ENCODE measurements around the gene EYS. TPM values are rescaled to one million over a fixed set of nuclear protein-coding genes. Genes with fewer than 3 reads are reported as not detected.

Gene EYS
- total and polyA plus RNA-seq, 9 of the 15 experiments (the other 6 are each of a cell fraction or from before 2014, with no cell fraction given): 0.03 to 0.36 (median 0.10) TPM; not detected in 2

- BruUV-seq (replicated peaks): no TSS peak
- DNase-seq (ENCODE audit: extremely low read depth in 1 of 4, low spot score in 3 of 4) (no peak), ATAC-seq (no peak), FAIRE-seq (no peak)
- H3K9me1 ChIP-seq (ENCODE audit: control insufficient read depth, insufficient read depth, low read length): no peaks in the 10 kb centered on the region
- H3K9me3 ChIP-seq (replicated peaks; ENCODE audit: control insufficient read depth, insufficient read depth, low read depth, low read length): no peaks in the 10 kb centered on the region
- POLR2A ChIA-PET: no interaction called here
- H3K4me2 ChIP-seq (ENCODE audit: insufficient read depth, low read length): no peak overlapping the region
- in situ Hi-C loops (cut with MboI): no loop called here
- no peak overlapping the region for H3K27ac ChIP-seq (ENCODE audit: extremely low read depth, low read depth, low read length)
- intact Hi-C loops (cut with micrococcal nuclease): no loop called here
- no peak overlapping the region for H2AFZ ChIP-seq (ENCODE audit: low read depth, low read length)
- no peaks in the 10 kb centered on the region for H4K20me1 ChIP-seq (replicated peaks; ENCODE audit: control insufficient read depth, insufficient read depth, low read length)
- CTCF ChIA-PET (ENCODE audit: low intra/inter-chr PET ratio): no interaction called here
- H3K36me3 ChIP-seq (ENCODE audit: control insufficient read depth, insufficient read depth, low read length): no peaks in the 10 kb centered on the region
- H3K4me1 ChIP-seq (replicated peaks in 1 of 2; ENCODE audit: control insufficient read depth in 2 of 2, insufficient read depth in 2 of 2, low read length in 2 of 2): no peaks in the 10 kb centered on the region
- TF ChIP-seq TAF9B (IDR thresholded peaks at IDR 0.05; ENCODE audit: partially characterized antibody) (no peak), HDGF (IDR thresholded peaks at IDR 0.05) (no peak), FOXP1 (CRISPR knock-in tag; IDR thresholded peaks at IDR 0.05) (no peak), MEIS2 (IDR thresholded peaks at IDR 0.05; ENCODE audit: partially characterized antibody) (no peak), SRF (CRISPR knock-in tag; IDR thresholded peaks at IDR 0.05) (no peak), HOXB6 (CRISPR knock-in tag; IDR thresholded peaks at IDR 0.05; ENCODE audit: borderline replicate concordance) (no peak), MTF1 (CRISPR knock-in tag; IDR thresholded peaks at IDR 0.05; ENCODE audit: borderline replicate concordance) (no peak), NFE2L1 (tag; IDR thresholded peaks at IDR 0.05; ENCODE audit: borderline replicate concordance, low read depth) (no peak), ELF1 (tag; IDR thresholded peaks at IDR 0.05) (no peak)
- no peak overlapping the region for H3K4me3 ChIP-seq
- WGBS (ENCODE audit: insufficient coverage, low coverage, missing lambda C conversion rate): 3% methylated on average over 2 of the region's 2 CpGs
- H3K79me2 ChIP-seq (ENCODE audit: control insufficient read depth, insufficient read depth, low read length): no peaks in the 10 kb centered on the region
- no peak overlapping the region for H3K9ac ChIP-seq (ENCODE audit: insufficient read depth in 1 of 2, low read depth in 2 of 2, low read length in 2 of 2)
- no peaks in the 10 kb centered on the region for H3K27me3 ChIP-seq (ENCODE audit: control insufficient read depth in 2 of 2, insufficient read depth in 2 of 2, low read length in 2 of 2)
These were observed 1230.1 kb downstream of the EYS start for GRCh38 chr6:64476935-64477334.
